Measurements from ENCODE around the gene B4GALT6. TPM values are rescaled to one million over a fixed set of nuclear protein-coding genes. Genes with fewer than 3 reads are reported as not detected.

B4GALT6 gene
- total and polyA plus RNA-seq, 2 donors (not counting 1 experiment from before 2014, with no cell fraction given): 1.7 TPM; not detected in 1

GRCh38 chr18:31591113-31591512 lies 93.3 kb downstream of the B4GALT6 start:
- Histone ChIP-seq H3K27ac (ENCODE audit: low read length in 2 of 2) (no peak overlapping the region), H3K4me2 (replicated peaks; ENCODE audit: low read depth, low read length, poor library complexity, severe bottlenecking) (no peak overlapping the region), H3K79me2 (ENCODE audit: control insufficient read depth, insufficient read depth, low read length) (no peaks in the 10 kb centered on the region), H3K4me3 (ENCODE audit: control extremely low read depth in 1 of 5, extremely low read depth in 1 of 5, insufficient read depth in 1 of 5, low read depth in 2 of 5, low read length in 4 of 5) (no peak overlapping the region), H2AFZ (ENCODE audit: insufficient read depth, low read depth, low read length, poor library complexity, severe bottlenecking) (no peak overlapping the region), H3K27me3 (replicated peaks in 1 of 4; ENCODE audit: control extremely low read depth in 1 of 4, control insufficient read depth in 3 of 4, insufficient read depth in 4 of 4, low read length in 3 of 4) (no peaks in the 10 kb centered on the region), H3K9ac (ENCODE audit: low read length) (no peak overlapping the region), H3K4me1 (ENCODE audit: control insufficient read depth in 2 of 2, insufficient read depth in 2 of 2, low read length in 2 of 2) (no peaks in the 10 kb centered on the region), H4K20me1 (ENCODE audit: control insufficient read depth, insufficient read depth, low read length, poor library complexity, severe bottlenecking) (no peaks in the 10 kb centered on the region), H3K36me3 (replicated peaks in 1 of 2; ENCODE audit: control extremely low read depth in 1 of 2, control insufficient read depth in 1 of 2, extremely low read depth in 1 of 2, insufficient read depth in 2 of 2, low read length in 1 of 2) (no peaks in the 10 kb centered on the region), H3K9me3 (ENCODE audit: control extremely low read depth in 1 of 3, control insufficient read depth in 2 of 3, insufficient read depth in 1 of 3, low read length in 2 of 3) (no peaks in the 10 kb centered on the region)
- WGBS (ENCODE audit: insufficient coverage): 80% methylated on average over 2 of the region's 2 CpGs
- no peaks in the 10 kb centered on the region for H3K27me3 Mint-ChIP-seq
- no peak for DNase-seq
- no peak overlapping the region for H3K4me3 Mint-ChIP-seq
- no peaks in the 10 kb centered on the region for H3K4me1 Mint-ChIP-seq
- intact Hi-C loops (cut with micrococcal nuclease): no loop called here
- TF ChIP-seq CTCF (IDR thresholded peaks at IDR 0.05) (no peak), EZH2 (IDR thresholded peaks at IDR 0.05; ENCODE audit: borderline replicate concordance, insufficient read depth, low read depth, low read length, poor library complexity, severe bottlenecking) (no peak)
- no peak overlapping the region for H3K27ac Mint-ChIP-seq
- CTCF ChIA-PET: no interaction called here
- POLR2A ChIA-PET: no interaction called here
- no peak for ATAC-seq (ENCODE audit: low read depth)
- no peaks in the 10 kb centered on the region for H3K9me3 Mint-ChIP-seq (ENCODE audit: insufficient read depth)

GRCh38 chr18:31590570-31590969 lies 93.8 kb downstream of the B4GALT6 start:
- intact Hi-C loops (cut with micrococcal nuclease): no loop called here
- no peaks in the 10 kb centered on the region for H3K9me3 Mint-ChIP-seq (ENCODE audit: insufficient read depth)
- H3K4me2 ChIP-seq (replicated peaks; ENCODE audit: low read depth, low read length, poor library complexity, severe bottlenecking): no peak overlapping the region
- TF ChIP-seq EZH2 (IDR thresholded peaks at IDR 0.05; ENCODE audit: borderline replicate concordance, insufficient read depth, low read depth, low read length, poor library complexity, severe bottlenecking) (no peak), CTCF (IDR thresholded peaks at IDR 0.05) (no peak)
- CTCF ChIA-PET: no interaction called here
- H2AFZ ChIP-seq (ENCODE audit: insufficient read depth, low read depth, low read length, poor library complexity, severe bottlenecking): no peak overlapping the region
- H3K4me3 Mint-ChIP-seq: no peak overlapping the region
- no peak overlapping the region for H3K9ac ChIP-seq (ENCODE audit: low read length)
- POLR2A ChIA-PET: no interaction called here
- ATAC-seq (ENCODE audit: low read depth) (no peak), DNase-seq (no peak)
- H3K36me3 ChIP-seq (replicated peaks in 1 of 2; ENCODE audit: control extremely low read depth in 1 of 2, control insufficient read depth in 1 of 2, extremely low read depth in 1 of 2, insufficient read depth in 2 of 2, low read length in 1 of 2): no peaks in the 10 kb centered on the region
- no peaks in the 10 kb centered on the region for H3K4me1 ChIP-seq (ENCODE audit: control insufficient read depth in 2 of 2, insufficient read depth in 2 of 2, low read length in 2 of 2)
- no peak overlapping the region for H3K27ac Mint-ChIP-seq
- no peaks in the 10 kb centered on the region for H3K79me2 ChIP-seq (ENCODE audit: control insufficient read depth, insufficient read depth, low read length)
- H3K4me3 ChIP-seq (ENCODE audit: control extremely low read depth in 1 of 5, extremely low read depth in 1 of 5, insufficient read depth in 1 of 5, low read depth in 2 of 5, low read length in 4 of 5): no peak overlapping the region
- WGBS (ENCODE audit: insufficient coverage): 50% methylated on average over 1 of the region's 8 CpGs
- no peak overlapping the region for H3K27ac ChIP-seq (ENCODE audit: low read length in 2 of 2)
- no peaks in the 10 kb centered on the region for H3K4me1 Mint-ChIP-seq
- no peaks in the 10 kb centered on the region for H3K27me3 ChIP-seq (replicated peaks in 1 of 4; ENCODE audit: control extremely low read depth in 1 of 4, control insufficient read depth in 3 of 4, insufficient read depth in 4 of 4, low read length in 3 of 4)
- no peaks in the 10 kb centered on the region for H4K20me1 ChIP-seq (ENCODE audit: control insufficient read depth, insufficient read depth, low read length, poor library complexity, severe bottlenecking)
- H3K27me3 Mint-ChIP-seq: no peaks in the 10 kb centered on the region
- no peaks in the 10 kb centered on the region for H3K9me3 ChIP-seq (ENCODE audit: control extremely low read depth in 1 of 3, control insufficient read depth in 2 of 3, insufficient read depth in 1 of 3, low read length in 2 of 3)
